HEK293 (cell line): Measurements from ENCODE around the gene ANKRD13D.

Experiments
- CTCF ChIA-PET: fragments of 350-600 bp; formaldehyde crosslinking; extraction: SDS; loops from one replicate; lab custom pipeline; 2021; ENCODE audit warnings: antibody characterized with exemption; lab: Yijun Ruan, JAX
- POLR2A ChIA-PET: fragments of 300-600 bp; formaldehyde crosslinking; extraction: SDS; loops from one replicate; lab custom pipeline; 2020; ENCODE audit warnings: antibody characterized with exemption, inconsistent platforms; lab: Yijun Ruan, JAX
- H3K27ac ChIP-seq: fragments of 200-500 bp; sonication (Bioruptor generic); 2 replicates; pipeline ENCODE4 v1.5.1; 2014; ENCODE audit warnings: low read depth, low read length, control low read depth, inconsistent platforms; ENCODE audit errors: extremely low read depth
- H3K36me3 ChIP-seq, 2 experiments: fragments of 200-500 bp in 1 of 2; sonication (Bioruptor generic) in 1 of 2; 1 replicate in 1 of 2; 2 replicates in 1 of 2; pipeline ENCODE4 v1.5.1; 2014 to 2017; ENCODE audit warnings: inconsistent platforms in 2 of 2, low read length in 2 of 2; ENCODE audit not compliant: control insufficient read depth in 2 of 2, insufficient read depth in 1 of 2
- H3K4me1 ChIP-seq: fragments of 200-500 bp; sonication (Bioruptor generic); 2 replicates; pipeline ENCODE4 v1.5.1; 2014; ENCODE audit warnings: mild to moderate bottlenecking, low read length, inconsistent platforms; ENCODE audit not compliant: control insufficient read depth, insufficient read depth
- H3K4me3 ChIP-seq: 2 replicates; pipeline ENCODE4 v1.5.1; 2011; ENCODE audit warnings: low read depth, mild to moderate bottlenecking, control low read depth, low read length, moderate library complexity
- H3K9me3 ChIP-seq: fragments of 200-500 bp; sonication (Bioruptor generic); 2 replicates; pipeline ENCODE4 v1.5.1; 2014; ENCODE audit warnings: low read depth, low read length, inconsistent platforms; ENCODE audit not compliant: control insufficient read depth, insufficient read depth
- GLI2 ChIP-seq: fragments of 450-650 bp; formaldehyde crosslinking; IDR thresholded peaks from 2 replicates; pipeline ENCODE4; 2017; ENCODE audit warnings: missing biosample characterization, missing genetic modification characterization, low read depth, borderline replicate concordance
- HOXD13 ChIP-seq: sonication (generic); formaldehyde crosslinking; IDR thresholded peaks from 2 replicates; pipeline ENCODE4 v1.8.0; 2022; ENCODE audit warnings: missing genetic modification reagents, borderline replicate concordance
- KLF10 ChIP-seq: fragments of 450-650 bp; IDR thresholded peaks from 2 replicates; pipeline ENCODE4 v1.5.1; 2018; ENCODE audit warnings: missing biosample characterization, mild to moderate bottlenecking, missing genetic modification characterization
- PRDM6 ChIP-seq: fragments of 450-650 bp; formaldehyde crosslinking; IDR thresholded peaks from 2 replicates; pipeline ENCODE4 v1.5.1; 2017; ENCODE audit warnings: missing biosample characterization, missing genetic modification characterization
- TCF7L2 ChIP-seq: IDR thresholded peaks from 2 replicates; pipeline ENCODE4 v1.6.1; 2011; ENCODE audit warnings: low read depth, mild to moderate bottlenecking, inconsistent platforms, low read length, moderate library complexity, borderline replicate concordance
- TRIM28 ChIP-seq: IDR thresholded peaks from 2 replicates; pipeline ENCODE4 v1.6.1; 2011; ENCODE audit warnings: low read length, control low read depth, borderline replicate concordance
- YY2 ChIP-seq: fragments of 450-650 bp; formaldehyde crosslinking; IDR thresholded peaks from 2 replicates; pipeline ENCODE4 v1.5.1; 2016; ENCODE audit warnings: missing biosample characterization, missing genetic modification characterization
- ZBTB6 ChIP-seq: fragments of 450-650 bp; formaldehyde crosslinking; IDR thresholded peaks from 2 replicates; pipeline ENCODE4 v1.5.1; 2017; ENCODE audit warnings: missing biosample characterization, missing genetic modification characterization
- ZNF174 ChIP-seq: fragments of 450-650 bp; formaldehyde crosslinking; IDR thresholded peaks from 2 replicates; pipeline ENCODE4 v1.5.0; 2017; ENCODE audit warnings: missing biosample characterization, mild to moderate bottlenecking, missing genetic modification characterization
- ZNF18 ChIP-seq: fragments of 450-650 bp; formaldehyde crosslinking; IDR thresholded peaks from 2 replicates; pipeline ENCODE4 v1.5.1; 2016; ENCODE audit warnings: missing biosample characterization, missing genetic modification characterization
- ZNF221 ChIP-seq: fragments of 450-650 bp; formaldehyde crosslinking; IDR thresholded peaks from 2 replicates; pipeline ENCODE4 v1.5.1; 2017; ENCODE audit warnings: missing biosample characterization, missing genetic modification characterization, borderline replicate concordance
- ZNF239 ChIP-seq: fragments of 450-650 bp; formaldehyde crosslinking; IDR thresholded peaks from 2 replicates; pipeline ENCODE4 v1.5.1; 2016; ENCODE audit warnings: missing biosample characterization, missing genetic modification characterization
- ZNF24 ChIP-seq: fragments of 450-650 bp; formaldehyde crosslinking; IDR thresholded peaks from 2 replicates; pipeline ENCODE4 v1.5.1; 2016; ENCODE audit warnings: missing biosample characterization, missing genetic modification characterization
- ZNF341 ChIP-seq: fragments of 450-650 bp; formaldehyde crosslinking; IDR thresholded peaks from 2 replicates; pipeline ENCODE4; 2016; ENCODE audit warnings: low read depth, missing biosample characterization, missing genetic modification characterization
- ZNF391 ChIP-seq: fragments of 450-650 bp; formaldehyde crosslinking; IDR thresholded peaks from 2 replicates; pipeline ENCODE4 v1.5.1; 2016; ENCODE audit warnings: low read depth, missing biosample characterization, missing genetic modification characterization, borderline replicate concordance
- ZNF501 ChIP-seq: fragments of 450-650 bp; formaldehyde crosslinking; IDR thresholded peaks from 2 replicates; pipeline ENCODE4 v1.5.1; 2016; ENCODE audit warnings: missing biosample characterization, missing genetic modification characterization
- ZNF560 ChIP-seq: fragments of 450-650 bp; formaldehyde crosslinking; IDR thresholded peaks from 2 replicates; pipeline ENCODE4 v1.5.1; 2017; ENCODE audit warnings: missing biosample characterization, missing genetic modification characterization, borderline replicate concordance
- ZNF610 ChIP-seq: fragments of 450-650 bp; formaldehyde crosslinking; IDR thresholded peaks from 2 replicates; pipeline ENCODE4 v1.5.1; 2016; ENCODE audit warnings: missing biosample characterization, missing genetic modification characterization, borderline replicate concordance
- ZNF670 ChIP-seq: fragments of 450-650 bp; formaldehyde crosslinking; IDR thresholded peaks from 2 replicates; pipeline ENCODE4 v1.5.1; 2016; ENCODE audit warnings: missing biosample characterization, missing genetic modification characterization, low read depth

Gene ANKRD13D

GRCh38 chr11:67349036-67349435, 59.9 kb downstream of the ANKRD13D start (continued):
- no peak for TF ChIP-seq ZNF560 (tag by site-specific recombination)
- TF ChIP-seq KLF10 (tag by site-specific recombination): no peak

GRCh38 chr11:67349457-67349856, 60.4 kb downstream of the ANKRD13D start:
- Histone ChIP-seq H3K36me3 (no peaks in the 10 kb centered on the region), H3K4me3 (no peak overlapping the region), H3K9me3 (no peaks in the 10 kb centered on the region), H3K27ac (no peak overlapping the region), H3K4me1 (no peaks in the 10 kb centered on the region)
- POLR2A ChIA-PET: interaction anchor here (1.3 kb wide), 1 partner anchor 21 kb away, joined by 4 read pairs; no protein-coding TSS in a partner anchor
- no peak for TF ChIP-seq ZNF610 (tag by site-specific recombination)
- TF ChIP-seq ZNF221 (tag by site-specific recombination): no peak
- no peak for TF ChIP-seq ZNF501
- CTCF ChIA-PET: interaction anchor here (0.6 to 30.4 kb wide), 6 partner anchors 12 to 1126 kb away, joined by 3 to 898 read pairs (median 5); partner anchors contain the start of genes CLCF1 and RAD9A

GRCh38 chr11:67349928-67350465, 60.9 kb downstream of the ANKRD13D start:
- no peak overlapping the region for H3K27ac ChIP-seq
- no peaks in the 10 kb centered on the region for H3K9me3 ChIP-seq
- no peaks in the 10 kb centered on the region for H3K4me1 ChIP-seq
- no peak for TF ChIP-seq TRIM28
- no peak for TF ChIP-seq HOXD13 (CRISPR knock-in tag)
- TF ChIP-seq GLI2: no peak
- TF ChIP-seq ZNF18 (tag by site-specific recombination): no peak
- TF ChIP-seq ZNF670 (tag by site-specific recombination): no peak
- no peak for TF ChIP-seq YY2 (tag by site-specific recombination)
- no peak for TF ChIP-seq TCF7L2
- TF ChIP-seq ZNF341 (tag by site-specific recombination): no peak
- TF ChIP-seq ZNF174 (tag by site-specific recombination): no peak
- TF ChIP-seq ZNF24 (tag by site-specific recombination): no peak
- TF ChIP-seq ZBTB6 (tag by site-specific recombination): no peak
- no peak for TF ChIP-seq ZNF239 (tag by site-specific recombination)
- no peak for TF ChIP-seq ZNF391 (tag by site-specific recombination)
- no peak for TF ChIP-seq PRDM6
- H3K4me3 ChIP-seq: no peak overlapping the region
- ChIA-PET POLR2A (interaction anchor here (0.6 to 1.3 kb wide), 2 partner anchors 21 to 125 kb away, joined by 4 to 7 read pairs; no protein-coding TSS in a partner anchor), CTCF (interaction anchor here (1.0 to 30.4 kb wide), 8 partner anchors 8 to 265 kb away, joined by 3 to 898 read pairs (median 22); partner anchors contain the start of genes CLCF1 and RAD9A)
- no peaks in the 10 kb centered on the region for H3K36me3 ChIP-seq
